Stimulated activated CD8-positive, alpha-beta memory T cell treated with anti-CD3 and anti-CD28 coated beads, Interleukin-7, amount 100 ng/mL, for 1 hour (primary cell): ENCODE data around the gene POTEM.
"Not testable (repeated sequence)": the region's sequence is repeated elsewhere in the genome, so short reads cannot be mapped to it uniquely, and the experiment has no call there.

Source experiments
- DNase-seq, 2 donors: peaks; one replicate each; pipeline ENCODE4 v3.0.0-alpha.2; 2020; ENCODE audit warnings: low read depth in 2 of 2

POTEM gene

GRCh38 chr14:19036811-19037382, 69.7 kb downstream of the POTEM start:
- not testable (repeated sequence) for DNase-seq

GRCh38 chr14:19038060-19038664, 70.9 kb downstream of the POTEM start:
- not testable (repeated sequence) for DNase-seq

- not testable (repeated sequence) for DNase-seq
These were observed 71.6 kb downstream of the POTEM start for GRCh38 chr14:19038785-19039184.

GRCh38 chr14:19043384-19043783, 76.2 kb downstream of the POTEM start:
- DNase-seq = not testable (repeated sequence)
